CD4-positive, alpha-beta T cell treated with Interleukin-6 at 100 ng/mL for 8 hours (primary cell): Measurements from ENCODE around the gene SH3GLB1.

Experiments used
- DNase-seq: peaks from one replicate; pipeline ENCODE4 v3.0.0-alpha.2; 2020; ENCODE audit warnings: mixed read lengths, low spot score

SH3GLB1 gene

GRCh38 chr1:86739648-86740509 lies 35.5 kb downstream of the SH3GLB1 start:
- peak; percentile 9 for DNase-seq

- DNase-seq = peak; percentile 30
Observed at GRCh38 chr1:86741947-86742572, 37.7 kb downstream of the SH3GLB1 start.

GRCh38 chr1:86747304-86747703 lies 42.9 kb downstream of the SH3GLB1 start:
- DNase-seq = no peak

- no peak for DNase-seq
Observed at GRCh38 chr1:86748622-86749373, 44.4 kb downstream of the SH3GLB1 start.

- no peak for DNase-seq
Observed at GRCh38 chr1:86750076-86750475, 45.7 kb downstream of the SH3GLB1 start.

GRCh38 chr1:86750530-86750929 lies 46.2 kb downstream of the SH3GLB1 start:
- DNase-seq = no peak

- DNase-seq = no peak
Observed at GRCh38 chr1:86751923-86752322, 47.5 kb downstream of the SH3GLB1 start.

GRCh38 chr1:86753700-86754099 lies 49.3 kb downstream of the SH3GLB1 start:
- peak; percentile 5 for DNase-seq

GRCh38 chr1:86754265-86754974 lies 50.0 kb downstream of the SH3GLB1 start:
- DNase-seq = no peak

- DNase-seq = no peak
Observed at GRCh38 chr1:86756062-86756406, 51.7 kb downstream of the SH3GLB1 start.

GRCh38 chr1:86757272-86757984 lies 53.1 kb downstream of the SH3GLB1 start:
- no peak for DNase-seq

- no peak for DNase-seq
Observed at GRCh38 chr1:86758570-86758969, 54.2 kb downstream of the SH3GLB1 start.

GRCh38 chr1:86760199-86760598 lies 55.8 kb downstream of the SH3GLB1 start:
- DNase-seq = no peak

GRCh38 chr1:86762336-86762735 lies 58.0 kb downstream of the SH3GLB1 start:
- DNase-seq = no peak

- no peak for DNase-seq
Observed at GRCh38 chr1:86764523-86764922, 60.1 kb downstream of the SH3GLB1 start.

- DNase-seq = no peak
Observed at GRCh38 chr1:86765073-86765472, 60.7 kb downstream of the SH3GLB1 start.

- DNase-seq = no peak
Observed at GRCh38 chr1:86765674-86766073, 61.3 kb downstream of the SH3GLB1 start.

GRCh38 chr1:86768554-86768953 lies 64.2 kb downstream of the SH3GLB1 start:
- DNase-seq = no peak

GRCh38 chr1:86769065-86769464 lies 64.7 kb downstream of the SH3GLB1 start:
- no peak for DNase-seq

- DNase-seq = no peak
Observed at GRCh38 chr1:86773341-86774288, 69.2 kb downstream of the SH3GLB1 start.
